NB4 (cell line): ENCODE results near the gene CD209.
"Not testable (repeated sequence)": the region's sequence is repeated elsewhere in the genome, so short reads cannot be mapped to it uniquely, and the experiment has no call there.

Source experiments
- DNase-seq: peaks from one replicate; pipeline ENCODE4 v3.0.0; 2010; ENCODE audit warnings: low read depth
- H3K4me3 ChIP-seq: one replicate; pipeline ENCODE4 v1.5.1; 2011; ENCODE audit warnings: mild to moderate bottlenecking, low read depth, low read length, moderate library complexity
- CTCF ChIP-seq: IDR thresholded peaks from one replicate; pipeline ENCODE4 v1.5.1; 2012; ENCODE audit warnings: low read depth, low read length
- MAX ChIP-seq: IDR thresholded peaks from 2 replicates; pipeline ENCODE4 v1.6.1; 2011; ENCODE audit warnings: low read depth, low read length
- MYC ChIP-seq: IDR thresholded peaks from 2 replicates; pipeline ENCODE4 v1.6.1; 2011; ENCODE audit warnings: low read depth, low read length
- POLR2A ChIP-seq: IDR thresholded peaks from 2 replicates; pipeline ENCODE4 v1.6.1; 2011; ENCODE audit warnings: mild to moderate bottlenecking; ENCODE audit not compliant: insufficient read length; ENCODE audit errors: extremely low read depth

CD209 gene

GRCh38 chr19:7746903-7747884 lies at the start of gene CD209:
TSS of gene CD209 (minus strand) at chr19:7747534. CDS start at chr19:7747511, 23 bp downstream.
- TF ChIP-seq MYC: no peak
- no peak for TF ChIP-seq CTCF
- TF ChIP-seq MAX: no peak
- TF ChIP-seq POLR2A: no peak
- no peak for DNase-seq
- no peak within 1 kb of the TSS for H3K4me3 ChIP-seq

GRCh38 chr19:7795555-7796161 lies 48.3 kb upstream of the CD209 start:
- DNase-seq: no peak
- TF ChIP-seq MAX (no peak), MYC (no peak), CTCF (no peak), POLR2A (no peak)
- H3K4me3 ChIP-seq: no peak overlapping the region

- DNase-seq: no peak
- H3K4me3 ChIP-seq: no peak overlapping the region
- TF ChIP-seq CTCF: no peak
- TF ChIP-seq MAX: no peak
- TF ChIP-seq POLR2A: no peak
- TF ChIP-seq MYC: no peak
Measured at GRCh38 chr19:7793493-7793892, 46.2 kb upstream of the CD209 start.

GRCh38 chr19:7792701-7793100 lies 45.4 kb upstream of the CD209 start:
- DNase-seq, H3K4me3 ChIP-seq: not testable (repeated sequence)

- no peak for DNase-seq
- no peak for TF ChIP-seq MAX
- TF ChIP-seq CTCF: no peak
- TF ChIP-seq POLR2A: no peak
- TF ChIP-seq MYC: no peak
- no peak overlapping the region for H3K4me3 ChIP-seq
Measured at GRCh38 chr19:7792281-7792680, 44.9 kb upstream of the CD209 start.

- no peak overlapping the region for H3K4me3 ChIP-seq
- no peak for DNase-seq
- TF ChIP-seq MYC (no peak), CTCF (no peak), POLR2A (no peak), MAX (no peak)
Measured at GRCh38 chr19:7790416-7790815, 43.1 kb upstream of the CD209 start.
